Measurements from ENCODE around the gene MAML1. TPM values are rescaled to one million over a fixed set of nuclear protein-coding genes. Genes with fewer than 3 reads are reported as not detected.

MAML1 gene
- total and polyA plus RNA-seq, 4 donors, result 10.8 to 30.4 (median 22.9) TPM

- H3K4me3 ChIP-seq (ENCODE audit: low read depth, low read length), result no peak overlapping the region
- peaks cover 19% of the 10 kb centered on the region for H3K4me1 ChIP-seq (ENCODE audit: control insufficient read depth, insufficient read depth, low read length)
- no peak overlapping the region for H3K27ac ChIP-seq (ENCODE audit: low read depth, low read length)
- no peaks in the 10 kb centered on the region for H3K9me3 ChIP-seq (ENCODE audit: control insufficient read depth, insufficient read depth, low read length)
- H3K36me3 ChIP-seq (ENCODE audit: control insufficient read depth, insufficient read depth, low read length), result peaks cover 37% of the 10 kb centered on the region
- 91% methylated on average over 27 of the region's 27 CpGs for WGBS (ENCODE audit: insufficient coverage)
- no peak for DNase-seq (ENCODE audit: low read depth in 4 of 6, low spot score in 6 of 6)
- H3K27me3 ChIP-seq (ENCODE audit: control insufficient read depth, insufficient read depth, low read length), result peaks cover 7% of the 10 kb centered on the region
Observed at GRCh38 chr5:179812135-179812825, 79.7 kb downstream of the MAML1 start.

- DNase-seq (ENCODE audit: low read depth in 4 of 6, low spot score in 6 of 6), result no peak
- peaks cover 7% of the 10 kb centered on the region for H3K27me3 ChIP-seq (ENCODE audit: control insufficient read depth, insufficient read depth, low read length)
- H3K4me1 ChIP-seq (ENCODE audit: control insufficient read depth, insufficient read depth, low read length), result peaks cover 20% of the 10 kb centered on the region
- H3K4me3 ChIP-seq (ENCODE audit: low read depth, low read length), result no peak overlapping the region
- 91% methylated on average over 5 of the region's 5 CpGs for WGBS (ENCODE audit: insufficient coverage)
- no peaks in the 10 kb centered on the region for H3K9me3 ChIP-seq (ENCODE audit: control insufficient read depth, insufficient read depth, low read length)
- H3K36me3 ChIP-seq (ENCODE audit: control insufficient read depth, insufficient read depth, low read length), result peaks cover 34% of the 10 kb centered on the region
- H3K27ac ChIP-seq (ENCODE audit: low read depth, low read length), result no peak overlapping the region
Observed at GRCh38 chr5:179812997-179813607, 80.5 kb downstream of the MAML1 start.

GRCh38 chr5:179814090-179814489, 81.5 kb downstream of the MAML1 start:
- Histone ChIP-seq H3K4me3 (ENCODE audit: low read depth, low read length) (no peak overlapping the region), H3K27me3 (ENCODE audit: control insufficient read depth, insufficient read depth, low read length) (peaks cover 7% of the 10 kb centered on the region), H3K9me3 (ENCODE audit: control insufficient read depth, insufficient read depth, low read length) (no peaks in the 10 kb centered on the region), H3K4me1 (ENCODE audit: control insufficient read depth, insufficient read depth, low read length) (peaks cover 25% of the 10 kb centered on the region), H3K36me3 (ENCODE audit: control insufficient read depth, insufficient read depth, low read length) (peaks cover 38% of the 10 kb centered on the region), H3K27ac (ENCODE audit: low read depth, low read length) (no peak overlapping the region)
- WGBS (ENCODE audit: insufficient coverage), result no CpG with 5 or more reads among the region's 3 CpGs
- no peak for DNase-seq (ENCODE audit: low read depth in 4 of 6, low spot score in 6 of 6)

GRCh38 chr5:179815491-179816249, 83.0 kb downstream of the MAML1 start:
- WGBS (ENCODE audit: insufficient coverage), result 95% methylated on average over 19 of the region's 21 CpGs
- peaks cover 39% of the 10 kb centered on the region for H3K4me1 ChIP-seq (ENCODE audit: control insufficient read depth, insufficient read depth, low read length)
- no peaks in the 10 kb centered on the region for H3K9me3 ChIP-seq (ENCODE audit: control insufficient read depth, insufficient read depth, low read length)
- no peak overlapping the region for H3K4me3 ChIP-seq (ENCODE audit: low read depth, low read length)
- H3K27ac ChIP-seq (ENCODE audit: low read depth, low read length), result no peak overlapping the region
- H3K27me3 ChIP-seq (ENCODE audit: control insufficient read depth, insufficient read depth, low read length), result peaks cover 7% of the 10 kb centered on the region
- H3K36me3 ChIP-seq (ENCODE audit: control insufficient read depth, insufficient read depth, low read length), result peaks cover 38% of the 10 kb centered on the region
- no peak for DNase-seq (ENCODE audit: low read depth in 4 of 6, low spot score in 6 of 6)

- peaks cover 35% of the 10 kb centered on the region for H3K36me3 ChIP-seq (ENCODE audit: control insufficient read depth, insufficient read depth, low read length)
- 34% methylated on average over 21 of the region's 23 CpGs for WGBS (ENCODE audit: insufficient coverage)
Observed at GRCh38 chr5:179816401-179816795, 83.8 kb downstream of the MAML1 start.

GRCh38 chr5:179816796-179817469, 84.3 kb downstream of the MAML1 start:
- peaks cover 30% of the 10 kb centered on the region for H3K36me3 ChIP-seq (ENCODE audit: control insufficient read depth, insufficient read depth, low read length)
- H3K27ac ChIP-seq (ENCODE audit: low read depth, low read length), result no peak overlapping the region
- H3K27me3 ChIP-seq (ENCODE audit: control insufficient read depth, insufficient read depth, low read length), result peaks cover 7% of the 10 kb centered on the region
- H3K4me3 ChIP-seq (ENCODE audit: low read depth, low read length), result peak overlapping the region; percentile 29
- H3K9me3 ChIP-seq (ENCODE audit: control insufficient read depth, insufficient read depth, low read length), result no peaks in the 10 kb centered on the region
- 3% methylated on average over 71 of the region's 72 CpGs for WGBS (ENCODE audit: insufficient coverage)
- no peak for DNase-seq (ENCODE audit: low read depth in 4 of 6, low spot score in 6 of 6)
- H3K4me1 ChIP-seq (ENCODE audit: control insufficient read depth, insufficient read depth, low read length), result peaks cover 44% of the 10 kb centered on the region

More at GRCh38 chr5:179816401-179816795, 83.8 kb downstream of the MAML1 start:
- no peaks in the 10 kb centered on the region for H3K9me3 ChIP-seq (ENCODE audit: control insufficient read depth, insufficient read depth, low read length)
- no peak for DNase-seq (ENCODE audit: low read depth in 4 of 6, low spot score in 6 of 6)
- peak overlapping the region; percentile 29 for H3K4me3 ChIP-seq (ENCODE audit: low read depth, low read length)
- no peak overlapping the region for H3K27ac ChIP-seq (ENCODE audit: low read depth, low read length)
- H3K27me3 ChIP-seq (ENCODE audit: control insufficient read depth, insufficient read depth, low read length), result peaks cover 7% of the 10 kb centered on the region
- H3K4me1 ChIP-seq (ENCODE audit: control insufficient read depth, insufficient read depth, low read length), result peaks cover 41% of the 10 kb centered on the region

- Histone ChIP-seq H3K4me1 (ENCODE audit: control insufficient read depth, insufficient read depth, low read length) (peaks cover 49% of the 10 kb centered on the region), H3K4me3 (ENCODE audit: low read depth, low read length) (peak overlapping the region; percentile 29), H3K27ac (ENCODE audit: low read depth, low read length) (no peak overlapping the region), H3K36me3 (ENCODE audit: control insufficient read depth, insufficient read depth, low read length) (peaks cover 26% of the 10 kb centered on the region), H3K9me3 (ENCODE audit: control insufficient read depth, insufficient read depth, low read length) (no peaks in the 10 kb centered on the region), H3K27me3 (ENCODE audit: control insufficient read depth, insufficient read depth, low read length) (peaks cover 7% of the 10 kb centered on the region)
- WGBS (ENCODE audit: insufficient coverage), result 77% methylated on average over 5 of the region's 8 CpGs
- no peak for DNase-seq (ENCODE audit: low read depth in 4 of 6, low spot score in 6 of 6)
Observed at GRCh38 chr5:179817470-179817840, 84.8 kb downstream of the MAML1 start.

- peaks cover 55% of the 10 kb centered on the region for H3K4me1 ChIP-seq (ENCODE audit: control insufficient read depth, insufficient read depth, low read length)
- 75% methylated on average over 11 of the region's 14 CpGs for WGBS (ENCODE audit: insufficient coverage)
- H3K27me3 ChIP-seq (ENCODE audit: control insufficient read depth, insufficient read depth, low read length), result peaks cover 7% of the 10 kb centered on the region
- no peaks in the 10 kb centered on the region for H3K9me3 ChIP-seq (ENCODE audit: control insufficient read depth, insufficient read depth, low read length)
- H3K4me3 ChIP-seq (ENCODE audit: low read depth, low read length), result peak overlapping the region; percentile 59
- peaks cover 25% of the 10 kb centered on the region for H3K36me3 ChIP-seq (ENCODE audit: control insufficient read depth, insufficient read depth, low read length)
- peak overlapping the region; percentile 85 for H3K27ac ChIP-seq (ENCODE audit: low read depth, low read length)
- DNase-seq (ENCODE audit: low read depth in 4 of 6, low spot score in 6 of 6), result no peak
Observed at GRCh38 chr5:179817890-179818745, 85.5 kb downstream of the MAML1 start.

All from spinal cord (tissue), 10 donors.